SJCRH30 (cell line): ENCODE measurements around the gene ZNF487. TPM values are rescaled to one million over a fixed set of nuclear protein-coding genes. Genes with fewer than 3 reads are reported as not detected.
"Not testable (repeated sequence)": the region's sequence is repeated elsewhere in the genome, so short reads cannot be mapped to it uniquely, and the experiment has no call there.

Experiments used
- DNase-seq, 2 experiments: peaks; one replicate each; pipeline ENCODE4 v3.0.0-alpha.2; 2015 to 2020
- H3K27ac ChIP-seq: fragments of 250-450 bp; sonication (Bioruptor Pico); 2 replicates; pipeline ENCODE4 v1.5.1; 2020; ENCODE audit warnings: mild to moderate bottlenecking, moderate library complexity
- H3K27me3 ChIP-seq: fragments of 250-450 bp; sonication (Bioruptor Pico); 2 replicates; pipeline ENCODE4 v1.5.1; 2020; ENCODE audit warnings: mild to moderate bottlenecking, moderate library complexity
- H3K36me3 ChIP-seq: fragments of 250-450 bp; sonication (Bioruptor Pico); 2 replicates; pipeline ENCODE4 v1.5.1; 2020; ENCODE audit warnings: mild to moderate bottlenecking, moderate library complexity
- H3K4me1 ChIP-seq: fragments of 250-450 bp; sonication (Bioruptor Pico); 2 replicates; pipeline ENCODE4 v1.5.1; 2020; ENCODE audit warnings: mild to moderate bottlenecking, moderate library complexity
- H3K4me3 ChIP-seq: fragments of 250-450 bp; sonication (Bioruptor Pico); 2 replicates; pipeline ENCODE4 v1.5.1; 2020; ENCODE audit warnings: mild to moderate bottlenecking, moderate library complexity
- H3K9me3 ChIP-seq: fragments of 250-450 bp; sonication (Bioruptor Pico); replicated peaks from 2 replicates; pipeline ENCODE4 v1.5.1; 2020; ENCODE audit warnings: mild to moderate bottlenecking, moderate library complexity
- total RNA-seq: library from RNA; depleted of rRNA; stranded (reverse); fragments of >200 nt; shearing (Covaris generic); gene quantifications from 2 replicates; pipeline ENCODE4 v1.2.3, GENCODE V29; 2014

The ZNF487 gene
- total RNA-seq, 1 experiment from 2014 or later, result 0.18 TPM

DNA sequence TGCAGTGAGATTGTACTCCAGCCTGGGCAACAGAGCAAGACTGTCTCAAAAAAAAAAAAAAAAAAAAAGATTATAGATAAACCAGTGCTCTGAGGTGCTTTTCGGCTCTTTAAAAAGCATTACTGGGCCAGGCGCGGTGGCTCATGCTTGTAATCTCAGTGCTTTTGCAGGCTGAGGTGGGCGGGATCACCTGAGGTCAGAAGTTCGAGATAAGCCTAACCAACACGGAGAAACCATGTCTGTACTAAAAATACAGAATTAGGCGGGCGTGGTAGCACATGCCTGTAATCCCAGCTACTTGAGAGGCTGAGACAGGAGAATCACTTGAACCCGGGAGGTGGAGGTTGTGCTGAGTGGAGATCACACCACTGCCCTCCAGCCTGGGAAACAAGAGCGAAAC is 21.4 kb upstream of the ZNF487 start:
- no peak for DNase-seq
- H3K9me3 ChIP-seq, result no peaks in the 10 kb centered on the region
- no peaks in the 10 kb centered on the region for H3K27me3 ChIP-seq
- no peaks in the 10 kb centered on the region for H3K36me3 ChIP-seq
- no peak overlapping the region for H3K27ac ChIP-seq
- no peak overlapping the region for H3K4me3 ChIP-seq
- no peaks in the 10 kb centered on the region for H3K4me1 ChIP-seq

DNA sequence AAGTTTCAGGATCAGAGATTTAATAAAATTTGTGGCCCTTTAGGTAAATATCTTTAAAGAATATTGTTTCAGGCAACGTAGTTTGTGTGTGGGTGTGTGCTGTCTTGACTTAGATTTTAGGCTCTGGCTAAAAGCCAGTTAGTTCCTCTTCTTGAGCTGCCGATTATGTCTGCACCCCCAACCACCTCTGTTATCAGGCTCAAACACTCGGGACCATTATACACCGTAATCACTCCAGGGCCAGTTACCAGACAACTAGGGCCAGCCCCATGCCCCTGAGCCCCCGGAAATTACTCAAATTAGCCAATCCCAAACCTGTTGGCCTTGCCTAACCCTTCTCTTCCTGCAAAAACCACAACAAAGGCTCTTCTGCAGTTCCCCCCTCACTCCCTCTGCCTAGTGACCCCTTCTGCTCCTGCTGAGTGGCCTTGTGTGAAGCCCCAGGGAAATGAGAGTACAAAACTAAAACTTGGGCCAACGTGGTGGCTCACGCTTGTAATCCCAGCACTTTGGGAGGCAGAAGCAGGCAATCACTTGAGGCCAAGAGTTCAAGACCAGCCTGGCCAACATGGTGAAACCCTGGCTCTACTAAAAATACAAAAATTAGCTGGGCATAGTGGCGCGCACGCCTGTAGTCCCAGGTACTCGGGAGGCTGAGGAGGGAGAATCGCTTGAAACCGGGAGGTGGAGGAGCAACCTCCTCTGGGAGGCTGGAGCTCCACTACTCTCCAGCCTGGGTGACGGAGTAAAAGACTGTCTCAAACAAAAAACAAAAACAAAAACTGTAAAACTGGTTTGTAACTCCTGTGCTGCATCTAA is 18.8 kb upstream of the ZNF487 start:
- no peaks in the 10 kb centered on the region for H3K36me3 ChIP-seq
- no peaks in the 10 kb centered on the region for H3K4me1 ChIP-seq
- H3K4me3 ChIP-seq, result no peak overlapping the region
- no peaks in the 10 kb centered on the region for H3K9me3 ChIP-seq
- peak in 1 of 2 experiments; percentile 9 for DNase-seq
- H3K27me3 ChIP-seq, result no peaks in the 10 kb centered on the region
- H3K27ac ChIP-seq, result no peak overlapping the region

GRCh38 chr10:43419997-43420368 is 16.9 kb upstream of the ZNF487 start:
- Histone ChIP-seq H3K36me3 (no peaks in the 10 kb centered on the region), H3K27ac (no peak overlapping the region; the same call in 1 of the 2 replicates), H3K4me1 (no peaks in the 10 kb centered on the region), H3K4me3 (no peak overlapping the region), H3K9me3 (no peaks in the 10 kb centered on the region), H3K27me3 (no peaks in the 10 kb centered on the region)
- no peak for DNase-seq

DNA sequence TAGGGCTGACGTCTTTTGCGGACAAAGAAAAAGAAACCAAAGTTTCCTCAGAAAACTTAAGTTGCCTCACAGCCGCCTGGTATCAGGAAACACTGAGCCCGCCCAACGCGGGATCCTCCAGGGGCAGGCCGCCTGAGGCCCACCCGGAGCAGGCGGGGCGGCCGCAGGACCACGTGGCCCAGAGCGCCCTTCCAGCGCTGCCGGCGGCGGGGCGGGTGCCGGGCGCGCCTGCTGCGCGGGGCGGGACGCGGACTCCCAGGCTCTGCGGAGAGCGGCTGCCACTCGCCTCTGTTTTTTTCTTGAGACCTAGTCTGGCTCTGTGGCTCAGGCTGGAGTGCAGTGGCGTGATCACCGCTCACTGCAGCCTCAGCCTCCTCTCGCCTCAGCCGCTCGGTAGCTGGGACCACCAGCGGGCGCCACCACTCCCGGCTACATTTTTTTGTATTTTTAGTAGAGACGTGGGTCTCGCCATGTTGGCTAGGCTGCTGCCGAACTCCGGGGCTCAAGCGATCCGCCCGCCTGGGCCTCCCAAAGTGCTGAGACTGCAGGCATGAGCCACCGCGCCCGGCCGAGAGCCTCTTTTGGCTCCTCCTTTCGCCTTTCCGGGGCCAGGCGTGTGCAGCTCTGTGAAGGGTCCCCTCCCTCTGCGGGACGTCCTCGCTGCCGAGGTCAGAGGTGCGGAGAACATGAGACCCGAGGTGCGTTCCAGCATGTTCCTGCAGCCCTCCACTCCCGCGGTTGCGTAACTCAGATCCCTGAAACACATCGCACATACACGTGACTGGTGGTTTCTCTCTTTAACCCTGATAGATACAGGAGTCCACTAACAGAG is 16.3 kb upstream of the ZNF487 start:
- Histone ChIP-seq H3K27ac (peak overlapping the region; percentile 54), H3K9me3 (no peaks in the 10 kb centered on the region), H3K27me3 (no peaks in the 10 kb centered on the region), H3K4me3 (peak overlapping the region; percentile 49), H3K36me3 (no peaks in the 10 kb centered on the region), H3K4me1 (no peaks in the 10 kb centered on the region)
- peak; percentile 40 to 48 for DNase-seq

DNA sequence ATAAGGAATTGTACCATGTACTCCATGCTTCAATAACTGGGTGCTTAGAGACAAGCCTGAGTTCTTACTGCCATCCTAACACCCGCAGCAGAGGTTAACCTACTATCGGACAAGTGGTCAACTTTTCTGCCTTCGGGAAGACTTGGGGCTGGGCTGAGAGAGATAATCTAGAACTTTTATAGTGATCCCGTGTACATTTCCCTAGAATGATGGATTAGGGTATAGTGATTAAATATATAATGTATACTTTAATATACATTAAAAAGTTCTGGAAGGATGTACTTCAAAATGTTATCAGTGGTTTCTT is 15.8 kb upstream of the ZNF487 start:
- DNase-seq, result no peak
- Histone ChIP-seq H3K9me3 (no peaks in the 10 kb centered on the region), H3K4me1 (no peaks in the 10 kb centered on the region), H3K27me3 (no peaks in the 10 kb centered on the region), H3K36me3 (no peaks in the 10 kb centered on the region), H3K4me3 (peak overlapping the region; percentile 49), H3K27ac (peak overlapping the region; percentile 54; the same call in 1 of the 2 replicates)

- Histone ChIP-seq H3K4me3 (no peak overlapping the region), H3K27me3 (no peaks in the 10 kb centered on the region), H3K4me1 (no peaks in the 10 kb centered on the region), H3K9me3 (no peaks in the 10 kb centered on the region), H3K27ac (no peak overlapping the region), H3K36me3 (no peaks in the 10 kb centered on the region)
- no peak for DNase-seq
Observed at GRCh38 chr10:43421519-43421918, 15.4 kb upstream of the ZNF487 start.

DNA sequence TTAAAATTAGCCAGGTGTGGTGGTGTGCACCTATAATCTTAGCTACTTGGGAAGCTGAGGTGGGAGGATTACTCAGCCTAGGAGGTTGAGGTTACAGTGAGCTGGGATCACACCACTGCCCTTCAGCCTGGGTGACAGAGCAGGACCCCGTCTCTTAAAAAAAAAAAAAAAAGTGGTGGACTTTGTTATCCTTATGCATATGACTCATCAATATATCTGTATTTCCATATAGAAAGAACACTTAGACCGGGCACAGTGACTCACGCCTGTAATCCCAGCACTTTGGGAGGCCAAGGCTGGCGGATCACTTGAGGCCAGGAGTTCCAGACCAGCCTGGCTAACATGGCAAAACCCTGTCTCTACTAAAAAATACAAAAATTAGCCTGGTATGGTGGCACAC is 15.0 kb upstream of the ZNF487 start:
- not testable (repeated sequence) for DNase-seq, H3K27ac ChIP-seq, H3K9me3 ChIP-seq, H3K36me3 ChIP-seq, H3K4me3 ChIP-seq, H3K4me1 ChIP-seq, H3K27me3 ChIP-seq

- no peaks in the 10 kb centered on the region for H3K27me3 ChIP-seq
- H3K36me3 ChIP-seq, result no peaks in the 10 kb centered on the region
- no peak for DNase-seq
- H3K9me3 ChIP-seq, result no peaks in the 10 kb centered on the region
- no peaks in the 10 kb centered on the region for H3K4me1 ChIP-seq
- no peak overlapping the region for H3K4me3 ChIP-seq
- no peak overlapping the region for H3K27ac ChIP-seq
Observed at GRCh38 chr10:43424416-43424815, 12.5 kb upstream of the ZNF487 start.

DNA sequence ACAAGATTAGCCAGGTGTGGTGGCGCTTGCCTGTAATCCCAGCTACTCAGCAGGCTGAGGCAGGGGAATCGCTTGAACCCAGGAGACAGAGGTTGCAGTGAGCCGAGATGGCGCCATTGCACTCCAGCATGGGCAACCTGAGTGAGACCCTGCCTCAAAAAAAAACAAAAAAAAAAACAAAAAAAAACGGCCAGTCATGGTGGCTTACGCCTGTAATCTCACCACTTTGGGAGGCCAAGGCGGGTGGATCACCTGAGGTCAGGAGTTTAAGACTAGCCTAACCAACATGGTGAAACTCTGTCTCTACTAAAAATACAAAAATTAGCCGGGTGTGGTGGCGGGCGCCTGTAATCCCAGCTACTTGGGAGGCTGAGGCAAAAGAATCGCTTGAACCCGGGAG is 10.4 kb upstream of the ZNF487 start:
- not testable (repeated sequence) for H3K36me3 ChIP-seq, H3K27ac ChIP-seq, H3K4me1 ChIP-seq, H3K4me3 ChIP-seq, H3K9me3 ChIP-seq, DNase-seq, H3K27me3 ChIP-seq

DNA sequence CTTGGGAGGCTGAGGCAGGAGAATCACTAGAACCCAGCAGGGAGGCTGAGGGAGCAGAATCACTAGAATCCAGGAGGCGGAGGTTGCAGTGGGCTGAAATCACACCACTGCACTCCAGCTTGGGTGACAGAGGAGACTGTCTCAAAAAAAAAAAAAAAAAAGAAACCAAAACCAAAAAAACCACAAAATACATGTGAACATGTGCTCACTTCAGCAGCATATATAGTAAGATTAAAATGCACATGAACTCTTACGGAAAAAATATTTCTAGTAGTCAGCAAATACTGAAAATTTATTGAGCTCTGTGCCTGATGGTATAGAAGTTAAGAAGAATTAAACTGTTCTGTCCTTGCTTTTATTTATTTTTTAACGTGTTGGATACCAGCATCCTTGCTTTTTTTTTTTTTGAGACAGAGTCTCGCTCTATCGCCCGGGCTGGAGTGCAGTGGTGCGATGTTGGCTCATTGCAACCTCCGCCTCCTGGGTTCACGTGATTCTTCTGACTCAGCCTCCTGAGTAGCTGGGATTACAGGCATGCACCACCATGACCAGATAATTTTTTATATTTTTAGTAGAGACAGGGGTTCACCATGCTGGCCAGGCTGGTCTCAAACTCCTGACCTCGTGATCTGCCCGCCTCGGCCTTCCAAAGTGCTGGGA is 9.6 kb upstream of the ZNF487 start:
- Histone ChIP-seq H3K9me3 (no peaks in the 10 kb centered on the region), H3K4me3 (no peak overlapping the region), H3K4me1 (no peaks in the 10 kb centered on the region), H3K36me3 (no peaks in the 10 kb centered on the region), H3K27me3 (no peaks in the 10 kb centered on the region), H3K27ac (no peak overlapping the region)
- no peak for DNase-seq

- H3K4me3 ChIP-seq, result no peak overlapping the region
- DNase-seq, result no peak
Observed at GRCh38 chr10:43430926-43431663, 5.8 kb upstream of the ZNF487 start.

GRCh38 chr10:43437141-43437870 is 395 bp downstream of the ZNF487 start:
- DNase-seq, result no peak
- H3K36me3 ChIP-seq, result no peaks in the 10 kb centered on the region

More at GRCh38 chr10:43430926-43431663, 5.8 kb upstream of the ZNF487 start:
- no peaks in the 10 kb centered on the region for H3K4me1 ChIP-seq
- no peaks in the 10 kb centered on the region for H3K9me3 ChIP-seq
- H3K27me3 ChIP-seq, result no peaks in the 10 kb centered on the region
- H3K36me3 ChIP-seq, result no peaks in the 10 kb centered on the region
- H3K27ac ChIP-seq, result no peak overlapping the region

GRCh38 chr10:43440463-43441134 is 3.7 kb downstream of the ZNF487 start:
- Histone ChIP-seq H3K27ac (no peak overlapping the region), H3K4me3 (no peak overlapping the region), H3K36me3 (no peaks in the 10 kb centered on the region), H3K4me1 (no peaks in the 10 kb centered on the region), H3K27me3 (no peaks in the 10 kb centered on the region), H3K9me3 (no peaks in the 10 kb centered on the region)
- DNase-seq, result no peak

More at GRCh38 chr10:43437141-43437870, 395 bp downstream of the ZNF487 start:
- H3K4me3 ChIP-seq, result peak overlapping the region; percentile 80
- H3K4me1 ChIP-seq, result no peaks in the 10 kb centered on the region
- no peaks in the 10 kb centered on the region for H3K9me3 ChIP-seq
- no peaks in the 10 kb centered on the region for H3K27me3 ChIP-seq
- peak overlapping the region; percentile 77 for H3K27ac ChIP-seq

DNA sequence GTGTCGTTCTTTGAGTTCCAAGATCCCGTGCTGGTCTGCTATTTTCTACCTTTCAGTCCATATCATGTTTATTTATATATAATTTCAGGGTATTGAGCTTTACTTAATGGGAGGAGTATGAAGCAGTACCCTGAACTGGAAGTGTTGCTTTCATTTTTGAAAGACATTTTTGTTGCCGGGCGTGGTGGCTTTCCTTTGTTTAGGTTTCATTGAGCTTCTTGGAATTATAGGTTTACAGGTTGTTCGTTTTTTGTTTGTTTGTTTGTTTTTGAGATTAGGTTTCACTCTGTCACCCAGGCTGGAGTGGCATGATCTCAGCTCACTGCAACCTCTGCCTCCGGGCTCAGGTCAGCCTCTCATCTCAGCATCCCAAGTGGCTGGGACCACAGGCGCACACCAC is 7.4 kb downstream of the ZNF487 start:
- H3K4me1 ChIP-seq, result no peaks in the 10 kb centered on the region
- H3K27me3 ChIP-seq, result no peaks in the 10 kb centered on the region
- H3K36me3 ChIP-seq, result no peaks in the 10 kb centered on the region
- no peak overlapping the region for H3K4me3 ChIP-seq
- H3K27ac ChIP-seq, result no peak overlapping the region
- no peak for DNase-seq
- H3K9me3 ChIP-seq, result no peaks in the 10 kb centered on the region
